Hepatocyte (in vitro differentiated cells): ENCODE results near the gene SMTN. TPM values are rescaled to one million over a fixed set of nuclear protein-coding genes. Genes with fewer than 3 reads are reported as not detected.
A peak's percentile ranks its signal among the peaks of the same experiment; 100 is the strongest.

Source experiments
- DNase-seq: peaks from one replicate; pipeline ENCODE4 v3.0.0-alpha.2; 2016; ENCODE audit warnings: low spot score
- H2AFZ ChIP-seq: fragments of 200-600 bp; sonication (generic); 2 replicates; pipeline ENCODE4 v1.6.0; 2016; ENCODE audit warnings: antibody characterized with exemption, mild to moderate bottlenecking
- H3K27ac ChIP-seq: fragments of 200-600 bp; sonication (generic); 2 replicates; pipeline ENCODE4 v1.5.1; 2016; ENCODE audit warnings: mild to moderate bottlenecking
- H3K27me3 ChIP-seq: fragments of 200-600 bp; sonication (generic); 2 replicates; pipeline ENCODE4 v1.6.1; 2016
- H3K36me3 ChIP-seq: fragments of 200-600 bp; sonication (generic); replicated peaks from 2 replicates; pipeline ENCODE4 v1.5.1; 2016; ENCODE audit warnings: low read depth; ENCODE audit not compliant: insufficient read depth
- H3K4me1 ChIP-seq: fragments of 200-600 bp; sonication (generic); 2 replicates; pipeline ENCODE4 v1.5.1; 2016; ENCODE audit warnings: mild to moderate bottlenecking, moderate library complexity; ENCODE audit not compliant: insufficient read depth
- H3K4me2 ChIP-seq: fragments of 200-600 bp; sonication (generic); 2 replicates; pipeline ENCODE4 v1.6.0; 2016
- H3K4me3 ChIP-seq: fragments of 200-600 bp; sonication (generic); 2 replicates; pipeline ENCODE4 v1.5.1; 2016; ENCODE audit warnings: mild to moderate bottlenecking
- H3K79me2 ChIP-seq: fragments of 200-600 bp; sonication (generic); 2 replicates; pipeline ENCODE4 v1.6.0; 2017; ENCODE audit warnings: mild to moderate bottlenecking
- H3K9me2 ChIP-seq: fragments of 200-600 bp; sonication (generic); replicated peaks from 2 replicates; pipeline ENCODE4 v1.6.0; 2017; ENCODE audit warnings: mild to moderate bottlenecking; ENCODE audit not compliant: insufficient read depth
- H3K9me3 ChIP-seq: fragments of 200-600 bp; sonication (generic); 2 replicates; pipeline ENCODE4 v1.5.1; 2016; ENCODE audit warnings: low read depth, mild to moderate bottlenecking
- H4K20me1 ChIP-seq: fragments of 200-600 bp; sonication (generic); 2 replicates; pipeline ENCODE4 v1.6.0; 2016; ENCODE audit warnings: mild to moderate bottlenecking; ENCODE audit not compliant: insufficient read depth, poor library complexity, severe bottlenecking
- CTCF ChIP-seq: fragments of 200-600 bp; sonication (generic); IDR thresholded peaks from 2 replicates; pipeline ENCODE4 v1.5.1; 2016; ENCODE audit warnings: antibody characterized with exemption, mild to moderate bottlenecking; ENCODE audit not compliant: poor library complexity
- EZH2 ChIP-seq: fragments of 200-600 bp; sonication (generic); IDR thresholded peaks from 2 replicates; pipeline ENCODE4 v1.6.1; 2016; ENCODE audit warnings: antibody characterized with exemption, mild to moderate bottlenecking, borderline replicate concordance
- EZH2phosphoT487 ChIP-seq: fragments of 200-600 bp; sonication (generic); IDR thresholded peaks from one replicate; pipeline ENCODE4 v1.6.1; 2018; ENCODE audit warnings: antibody characterized with exemption, mild to moderate bottlenecking, low read depth, moderate library complexity; ENCODE audit not compliant: unreplicated experiment, severe bottlenecking
- WGBS: methylation state at CpG from one replicate; pipeline ENCODE4 v1.1.6; 2016; ENCODE audit warnings: low lambda C conversion rate; ENCODE audit errors: missing lambda C conversion rate; 5-methylcytosine and 5-hydroxymethylcytosine counted together
- polyA plus RNA-seq: library from polyadenylated mRNA; unstranded; fragments of >200 nt; fragmentation: Nextera tagmentation; extraction: Ambion mirVana; gene quantifications from 2 replicates; pipeline ENCODE4 v1.2.1, GENCODE V29; 2016
- total RNA-seq: library from RNA; depleted of rRNA; stranded (reverse); fragments of >200 nt; gene quantifications from 2 replicates; pipeline ENCODE4 v1.2.3, GENCODE V29; 2014

SMTN gene
- total and polyA plus RNA-seq, 2 experiments from 2014 or later, result 64.7 to 88.7 TPM

GRCh38 chr22:31148488-31148887, 67.4 kb downstream of the SMTN start:
- Histone ChIP-seq H4K20me1 (no peaks in the 10 kb centered on the region), H3K9me3 (peaks cover 4% of the 10 kb centered on the region), H3K27me3 (no peaks in the 10 kb centered on the region), H3K36me3 (no peaks in the 10 kb centered on the region), H2AFZ (no peak overlapping the region), H3K4me2 (no peak overlapping the region), H3K9me2 (no peaks in the 10 kb centered on the region), H3K4me3 (no peak overlapping the region), H3K27ac (no peak overlapping the region), H3K79me2 (no peaks in the 10 kb centered on the region), H3K4me1 (peaks cover 3% of the 10 kb centered on the region)
- WGBS, result 93% methylated on average over 1 of the region's 1 CpG
- no peak for DNase-seq
- no peak for TF ChIP-seq CTCF
- TF ChIP-seq EZH2phosphoT487, result no peak
- no peak for TF ChIP-seq EZH2

- Histone ChIP-seq H3K36me3 (no peaks in the 10 kb centered on the region), H3K9me2 (no peaks in the 10 kb centered on the region), H2AFZ (no peak overlapping the region), H4K20me1 (no peaks in the 10 kb centered on the region), H3K27ac (no peak overlapping the region), H3K4me3 (no peak overlapping the region), H3K27me3 (no peaks in the 10 kb centered on the region), H3K9me3 (peaks cover 4% of the 10 kb centered on the region), H3K4me2 (no peak overlapping the region), H3K4me1 (peaks cover 3% of the 10 kb centered on the region), H3K79me2 (no peaks in the 10 kb centered on the region)
- TF ChIP-seq EZH2phosphoT487, result no peak
- peak; percentile 80 for TF ChIP-seq CTCF
- 12% methylated on average over 5 of the region's 5 CpGs for WGBS
- DNase-seq, result peak; percentile 84
These were observed 68.0 kb downstream of the SMTN start for GRCh38 chr22:31148953-31149627.

GRCh38 chr22:31150615-31151014, 69.5 kb downstream of the SMTN start:
- 54% methylated on average over 3 of the region's 3 CpGs for WGBS

More at GRCh38 chr22:31150615-31151014, 69.5 kb downstream of the SMTN start:
- peaks cover 4% of the 10 kb centered on the region for H3K9me3 ChIP-seq
- no peaks in the 10 kb centered on the region for H3K79me2 ChIP-seq
- H3K4me1 ChIP-seq, result peaks cover 3% of the 10 kb centered on the region
- no peak overlapping the region for H3K4me3 ChIP-seq
- H3K27ac ChIP-seq, result no peak overlapping the region
- no peaks in the 10 kb centered on the region for H4K20me1 ChIP-seq
- DNase-seq, result no peak
- TF ChIP-seq CTCF, result peak; percentile 36
- TF ChIP-seq EZH2, result no peak
- TF ChIP-seq EZH2phosphoT487, result no peak
- H3K9me2 ChIP-seq, result no peaks in the 10 kb centered on the region
- no peak overlapping the region for H2AFZ ChIP-seq
- no peak overlapping the region for H3K4me2 ChIP-seq
- H3K27me3 ChIP-seq, result no peaks in the 10 kb centered on the region
- no peaks in the 10 kb centered on the region for H3K36me3 ChIP-seq
